NK-92 treated with Interleukin-12 subunit alpha and Interleukin-12 subunit beta, amount 100 ng/mL, for 24 hours (cell line): ENCODE results near the gene RNF144A.

Experiments
- DNase-seq: peaks from one replicate; lab custom pipeline; 2025; lab: John Stamatoyannopoulos, UW

Gene RNF144A

GRCh38 chr2:6947929-6948676, 30.9 kb downstream of the RNF144A start:
- DNase-seq, result no peak

- no peak for DNase-seq
These were observed 31.6 kb downstream of the RNF144A start for GRCh38 chr2:6948677-6949351.

- no peak for DNase-seq
These were observed 33.8 kb downstream of the RNF144A start for GRCh38 chr2:6951046-6951445.

- DNase-seq, result no peak
These were observed 34.9 kb downstream of the RNF144A start for GRCh38 chr2:6952101-6952500.

- no peak for DNase-seq
These were observed 37.4 kb downstream of the RNF144A start for GRCh38 chr2:6954586-6954985.

- DNase-seq, result no peak
These were observed 38.4 kb downstream of the RNF144A start for GRCh38 chr2:6955511-6956136.

GRCh38 chr2:6956566-6956965, 39.4 kb downstream of the RNF144A start:
- DNase-seq, result no peak

GRCh38 chr2:6957031-6957714, 40.0 kb downstream of the RNF144A start:
- no peak for DNase-seq

- no peak for DNase-seq
These were observed 40.9 kb downstream of the RNF144A start for GRCh38 chr2:6957910-6958615.

GRCh38 chr2:6958616-6959235, 41.5 kb downstream of the RNF144A start:
- no peak for DNase-seq

- no peak for DNase-seq
These were observed 42.5 kb downstream of the RNF144A start for GRCh38 chr2:6959751-6960150.

GRCh38 chr2:6960659-6961058, 43.4 kb downstream of the RNF144A start:
- no peak for DNase-seq

GRCh38 chr2:6963727-6964126, 46.5 kb downstream of the RNF144A start:
- DNase-seq, result no peak

GRCh38 chr2:6965071-6965795, 48.0 kb downstream of the RNF144A start:
- DNase-seq, result no peak

GRCh38 chr2:6966446-6966940, 49.3 kb downstream of the RNF144A start:
- DNase-seq, result no peak

- no peak for DNase-seq
These were observed 50.1 kb downstream of the RNF144A start for GRCh38 chr2:6967301-6967700.

GRCh38 chr2:6968319-6969100, 51.3 kb downstream of the RNF144A start:
- DNase-seq, result no peak

GRCh38 chr2:6970551-6970950, 53.3 kb downstream of the RNF144A start:
- no peak for DNase-seq

- no peak for DNase-seq
These were observed 53.8 kb downstream of the RNF144A start for GRCh38 chr2:6970976-6971480.

- no peak for DNase-seq
These were observed 54.3 kb downstream of the RNF144A start for GRCh38 chr2:6971502-6971901.
